Measurements from ENCODE around the gene TSPAN2. TPM values are rescaled to one million over a fixed set of nuclear protein-coding genes. Genes with fewer than 3 reads are reported as not detected.

The TSPAN2 gene
- total RNA-seq, 4 donors from 2014 or later: 1.0 to 5.1 (median 2.2) TPM

GRCh38 chr1:115067161-115067859 lies 22.0 kb downstream of the TSPAN2 start:
- no peak for TF ChIP-seq CTCF (IDR thresholded peaks at IDR 0.05; ENCODE audit: low read depth)

GRCh38 chr1:115065021-115065420 lies 24.3 kb downstream of the TSPAN2 start:
- no peak for TF ChIP-seq CTCF (IDR thresholded peaks at IDR 0.05; ENCODE audit: low read depth)

GRCh38 chr1:115064461-115064860 lies 24.8 kb downstream of the TSPAN2 start:
- no peak for TF ChIP-seq CTCF (IDR thresholded peaks at IDR 0.05; ENCODE audit: low read depth)

- no peak for TF ChIP-seq CTCF (IDR thresholded peaks at IDR 0.05; ENCODE audit: low read depth)
These were observed 25.9 kb downstream of the TSPAN2 start for GRCh38 chr1:115063228-115063901.

GRCh38 chr1:115062542-115063004 lies 26.7 kb downstream of the TSPAN2 start:
- TF ChIP-seq CTCF (IDR thresholded peaks at IDR 0.05; ENCODE audit: low read depth): no peak

GRCh38 chr1:115060501-115060900 lies 28.8 kb downstream of the TSPAN2 start:
- no peak for TF ChIP-seq CTCF (IDR thresholded peaks at IDR 0.05; ENCODE audit: low read depth)

GRCh38 chr1:115059316-115059715 lies 30.0 kb downstream of the TSPAN2 start:
- TF ChIP-seq CTCF (IDR thresholded peaks at IDR 0.05; ENCODE audit: low read depth): no peak
